ENCODE measurements around the gene CIT.

Gene CIT

DNA sequence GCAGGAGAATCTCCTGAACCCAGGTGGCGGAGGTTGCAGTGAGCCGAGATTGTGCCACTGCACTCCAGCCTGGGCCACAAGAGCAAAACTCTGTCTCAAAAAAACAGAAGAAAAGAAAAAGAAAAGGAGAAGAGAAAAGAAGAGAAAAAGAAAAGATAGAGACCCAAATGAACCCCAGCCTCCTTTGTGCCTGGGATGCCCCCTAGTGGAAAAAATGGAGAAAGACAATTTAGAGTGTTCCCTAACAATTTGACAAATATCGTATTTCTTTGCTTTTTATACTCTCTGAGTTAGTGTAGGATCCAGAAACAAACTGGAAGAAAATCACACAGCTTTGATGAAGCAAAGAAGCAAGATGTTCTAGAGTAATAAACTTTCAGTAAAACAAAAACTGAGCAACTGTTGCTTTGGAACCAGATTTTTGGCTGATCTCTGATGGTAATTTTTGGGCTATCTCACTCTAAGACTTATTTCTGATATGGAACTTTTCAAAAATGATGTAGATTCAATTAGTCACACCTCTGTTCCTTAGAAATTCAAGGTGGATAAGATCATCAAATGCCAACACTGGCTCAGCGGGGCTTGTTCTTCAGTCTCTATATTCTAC lies 227.8 kb downstream of the CIT start:
- no peak for DNase-seq (ENCODE audit: low read depth, low spot score)

DNA sequence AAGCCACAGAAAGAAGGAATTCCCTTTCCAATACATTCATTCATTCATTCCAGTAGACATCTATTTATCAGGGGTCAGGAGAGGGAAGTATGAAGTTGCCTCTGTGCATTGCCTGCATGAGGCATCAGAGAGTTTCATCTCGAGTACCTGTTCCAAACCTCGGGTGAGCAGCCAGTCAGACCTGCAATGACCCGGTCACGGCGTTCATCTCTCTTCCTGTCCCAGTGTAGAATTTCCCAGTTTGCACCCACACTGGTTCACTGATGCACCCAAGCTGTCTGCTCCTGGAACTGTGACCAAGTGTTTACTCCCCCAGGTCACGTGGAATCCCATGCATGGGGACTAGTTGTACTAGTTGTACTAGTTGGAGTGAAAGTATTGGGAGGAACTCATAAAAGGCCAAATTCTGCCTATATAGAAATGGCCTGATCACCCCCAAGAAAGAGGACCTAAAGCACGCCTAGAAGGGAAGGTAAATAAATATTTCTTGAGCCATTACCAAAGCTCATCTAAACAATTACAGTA lies 231.5 kb downstream of the CIT start:
- DNase-seq (ENCODE audit: low read depth, low spot score) = no peak

DNA sequence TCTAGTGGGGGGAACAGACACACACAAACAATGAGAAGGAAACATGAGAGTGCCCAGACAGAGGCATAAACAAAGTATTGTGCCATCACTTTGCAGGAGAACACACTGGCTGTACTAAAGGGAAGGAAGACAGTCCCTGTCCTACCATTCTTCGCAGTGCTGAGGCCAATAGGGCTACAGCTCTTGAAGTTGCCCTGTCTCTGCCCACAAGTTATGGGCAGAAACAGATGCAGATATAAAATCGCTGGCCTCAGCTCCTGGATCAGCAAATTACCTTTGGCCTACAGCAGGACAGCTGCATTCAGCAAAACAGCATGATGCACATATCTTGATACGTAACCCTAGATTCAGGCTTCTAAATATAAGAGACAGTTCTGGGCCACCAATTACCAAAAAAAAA lies 232.2 kb downstream of the CIT start:
- DNase-seq (ENCODE audit: low read depth, low spot score) = no peak

DNA sequence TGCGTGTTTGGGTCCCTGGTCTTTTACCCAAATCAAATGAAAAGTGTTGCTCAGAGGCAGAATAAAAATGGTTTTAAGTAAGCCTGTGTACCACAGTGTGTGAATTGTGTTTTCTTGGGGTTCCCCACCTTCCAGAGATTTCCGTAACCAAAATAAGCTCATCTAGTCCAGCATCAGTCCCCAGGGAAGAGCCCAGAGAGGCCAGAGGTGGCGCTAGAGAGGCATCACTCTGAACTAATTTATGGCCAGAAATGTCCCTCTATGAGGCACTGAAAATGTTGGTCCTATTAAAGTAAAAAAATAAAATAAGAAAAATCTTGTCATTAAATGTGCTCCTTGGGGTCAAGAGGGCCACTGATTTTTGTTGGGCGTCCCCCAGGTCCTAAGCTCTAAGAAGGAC lies 234.1 kb downstream of the CIT start:
- no peak for DNase-seq (ENCODE audit: low read depth, low spot score)
